HL-60 (cell line): Measurements from ENCODE around the gene PNMA8B.

Source experiments
- CTCF ChIP-seq: IDR thresholded peaks from one replicate; pipeline ENCODE4 v1.5.1; 2011; ENCODE audit warnings: low read length, control low read depth, inconsistent platforms; ENCODE audit not compliant: insufficient read depth
- GABPA ChIP-seq: IDR thresholded peaks from 2 replicates; pipeline ENCODE4 v1.6.1; 2012; ENCODE audit warnings: low read depth
- POLR2AphosphoS5 ChIP-seq: IDR thresholded peaks from 2 replicates; pipeline ENCODE4 v1.6.1; 2012; ENCODE audit warnings: low read depth

GRCh38 chr19:46460981-46461380, 34.7 kb downstream of the PNMA8B start:
- TF ChIP-seq POLR2AphosphoS5 (no peak), CTCF (no peak), GABPA (no peak)
